GM18909 (cell line): Measurements from ENCODE around the gene CEP76.
"Not testable (repeated sequence)": the region's sequence is repeated elsewhere in the genome, so short reads cannot be mapped to it uniquely, and the experiment has no call there.

Experiments
- ATAC-seq: cut with Tn5 transposase; IDR thresholded peaks from one replicate; pipeline ENCODE4 v1.9.1; 2021; ENCODE audit warnings: mild to moderate bottlenecking; ENCODE audit not compliant: unreplicated experiment, poor library complexity

CEP76 gene

DNA sequence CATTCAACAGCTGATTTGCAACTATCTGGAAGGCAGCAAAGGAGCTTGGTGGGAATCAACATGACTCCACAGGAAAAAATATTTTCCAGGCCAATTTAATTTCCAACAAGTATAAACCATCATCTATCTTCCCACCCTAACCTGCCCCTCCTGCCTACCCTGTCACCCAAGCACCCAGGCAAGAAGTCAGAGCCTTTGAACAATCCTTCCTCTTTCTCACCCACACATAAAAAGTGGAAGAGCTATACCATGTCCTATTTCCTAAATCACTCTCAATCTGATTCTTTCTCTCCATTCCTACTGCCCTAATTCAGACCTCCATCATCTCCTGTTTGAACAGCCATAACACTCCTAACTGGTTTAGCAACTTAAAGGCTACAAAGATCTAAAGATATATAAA is 57.3 kb downstream of the CEP76 start:
- no peak for ATAC-seq

GRCh38 chr18:12643756-12644155 is 58.8 kb downstream of the CEP76 start:
- ATAC-seq = not testable (repeated sequence)

DNA sequence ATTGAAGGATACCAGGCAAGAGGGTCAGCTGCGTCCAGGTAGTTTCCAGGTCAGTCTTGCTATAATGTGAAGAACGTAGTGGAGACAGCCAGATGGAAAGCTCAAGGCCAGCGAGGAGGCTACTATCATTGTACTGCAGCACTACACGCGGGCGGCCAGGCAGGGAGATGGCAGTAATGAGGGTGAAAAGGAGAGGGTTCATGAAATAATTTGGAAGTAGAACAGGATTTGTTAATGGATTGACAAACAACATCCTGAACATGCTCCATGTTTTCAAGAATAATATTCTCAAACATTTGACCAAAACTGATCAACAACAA is 61.7 kb downstream of the CEP76 start:
- ATAC-seq = no peak

GRCh38 chr18:12639990-12640880 is 62.3 kb downstream of the CEP76 start:
- no peak for ATAC-seq

DNA sequence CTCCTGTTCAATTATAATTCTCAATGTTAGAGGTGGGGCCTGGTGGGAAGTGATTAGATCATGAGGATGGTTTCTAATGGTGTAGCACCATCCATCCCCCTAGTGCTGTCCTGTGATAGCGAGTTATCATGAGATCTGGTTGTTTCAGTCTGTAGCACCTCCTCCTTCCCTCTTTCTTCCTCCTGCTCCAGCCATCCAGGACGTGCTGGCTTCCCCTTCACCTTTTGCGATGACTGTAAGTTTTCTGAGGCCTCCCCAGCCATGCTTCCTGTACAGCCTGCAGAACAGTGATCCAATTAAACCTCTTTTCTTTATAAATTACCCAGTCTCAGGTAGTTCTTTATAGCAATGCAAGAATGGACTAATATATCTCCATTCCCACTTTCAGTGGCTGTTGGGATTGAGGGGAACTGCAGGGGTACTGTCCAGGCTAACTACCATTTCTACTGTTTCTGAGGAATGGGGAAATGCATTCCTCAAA is 63.8 kb downstream of the CEP76 start:
- ATAC-seq = no peak

DNA sequence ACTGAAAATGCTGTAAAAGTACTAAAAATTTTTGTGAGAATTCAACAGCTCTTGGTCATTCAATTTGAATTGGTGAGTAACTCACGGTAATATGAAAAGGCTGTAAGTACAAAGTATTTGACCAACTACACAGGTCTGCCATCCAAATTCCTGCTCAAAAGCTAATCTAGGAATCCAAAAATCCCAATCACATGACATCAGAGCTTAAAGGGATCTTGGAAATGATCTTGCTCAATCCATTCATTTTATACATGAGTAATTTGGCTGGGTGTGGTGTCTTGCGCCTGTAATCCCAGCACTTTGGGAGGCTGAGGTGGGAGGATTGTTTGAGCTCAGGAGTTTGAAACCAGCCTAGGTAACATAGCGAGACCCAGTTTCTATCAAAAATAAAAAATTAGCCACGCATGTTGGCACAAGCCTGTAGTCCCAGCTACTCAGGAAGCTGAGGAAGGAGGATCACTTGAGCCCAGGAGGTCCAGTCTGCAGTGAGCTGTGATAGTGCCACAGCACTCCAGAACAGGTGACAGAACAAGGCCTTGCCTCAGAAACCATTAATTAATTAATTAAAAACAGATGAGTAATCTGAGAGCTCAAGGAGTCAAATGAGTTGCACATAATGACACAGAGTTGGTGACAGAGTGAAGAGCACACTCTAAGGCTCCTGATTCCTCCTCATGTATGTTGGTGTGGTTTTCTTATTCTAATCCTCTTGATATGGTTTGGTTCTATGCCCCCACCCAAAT is 64.5 kb downstream of the CEP76 start:
- ATAC-seq = no peak

DNA sequence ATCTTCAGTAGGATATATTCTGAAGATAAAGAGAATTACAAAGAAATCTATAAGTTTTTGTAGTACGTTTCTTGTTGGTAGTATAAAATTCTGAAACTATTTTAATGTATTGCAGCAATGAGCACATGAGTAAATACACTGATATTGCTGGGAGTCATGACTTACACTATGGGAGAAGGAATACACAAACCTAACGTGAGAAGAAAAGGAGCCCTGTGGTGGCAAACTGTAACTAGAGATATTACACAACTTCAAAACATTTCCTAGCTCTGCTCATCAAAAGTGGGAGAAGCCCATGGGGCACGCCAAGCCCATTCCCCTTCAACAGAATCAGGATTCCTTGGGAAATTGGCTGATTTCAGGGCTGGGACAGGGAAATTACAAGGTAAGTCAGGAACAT is 65.1 kb downstream of the CEP76 start:
- no peak for ATAC-seq

DNA sequence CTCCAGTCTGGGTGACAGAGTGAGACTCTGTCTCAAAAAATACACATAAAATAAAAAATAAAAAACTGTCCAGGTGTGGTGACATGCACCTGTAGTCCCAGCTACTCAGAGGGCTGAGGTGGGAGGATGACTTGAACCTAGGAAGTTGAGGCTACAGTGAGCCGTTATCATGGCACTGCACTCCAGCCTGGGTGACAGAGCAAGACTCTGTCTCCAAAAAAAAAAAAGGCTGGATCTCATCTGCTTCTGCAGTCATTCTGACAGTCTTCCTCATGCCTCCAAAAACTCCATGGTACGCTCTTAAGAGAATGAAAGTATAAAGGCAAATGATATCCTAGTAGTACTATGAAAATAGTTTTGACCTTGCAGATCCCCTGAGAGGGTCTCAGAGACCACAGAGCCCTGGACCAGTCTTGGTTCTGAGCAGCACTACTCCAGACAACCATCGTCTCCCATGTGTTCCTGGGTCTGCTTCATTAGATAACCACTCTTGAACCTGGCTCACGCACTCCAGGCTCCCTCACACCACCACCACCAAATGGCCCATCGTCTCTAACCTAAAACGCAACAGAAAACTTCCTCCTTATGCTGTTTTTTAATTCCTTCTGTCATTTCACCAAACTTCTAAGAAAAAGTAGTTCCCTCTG is 70.6 kb downstream of the CEP76 start:
- no peak for ATAC-seq

GRCh38 chr18:12630136-12630535 is 72.4 kb downstream of the CEP76 start:
- no peak for ATAC-seq

DNA sequence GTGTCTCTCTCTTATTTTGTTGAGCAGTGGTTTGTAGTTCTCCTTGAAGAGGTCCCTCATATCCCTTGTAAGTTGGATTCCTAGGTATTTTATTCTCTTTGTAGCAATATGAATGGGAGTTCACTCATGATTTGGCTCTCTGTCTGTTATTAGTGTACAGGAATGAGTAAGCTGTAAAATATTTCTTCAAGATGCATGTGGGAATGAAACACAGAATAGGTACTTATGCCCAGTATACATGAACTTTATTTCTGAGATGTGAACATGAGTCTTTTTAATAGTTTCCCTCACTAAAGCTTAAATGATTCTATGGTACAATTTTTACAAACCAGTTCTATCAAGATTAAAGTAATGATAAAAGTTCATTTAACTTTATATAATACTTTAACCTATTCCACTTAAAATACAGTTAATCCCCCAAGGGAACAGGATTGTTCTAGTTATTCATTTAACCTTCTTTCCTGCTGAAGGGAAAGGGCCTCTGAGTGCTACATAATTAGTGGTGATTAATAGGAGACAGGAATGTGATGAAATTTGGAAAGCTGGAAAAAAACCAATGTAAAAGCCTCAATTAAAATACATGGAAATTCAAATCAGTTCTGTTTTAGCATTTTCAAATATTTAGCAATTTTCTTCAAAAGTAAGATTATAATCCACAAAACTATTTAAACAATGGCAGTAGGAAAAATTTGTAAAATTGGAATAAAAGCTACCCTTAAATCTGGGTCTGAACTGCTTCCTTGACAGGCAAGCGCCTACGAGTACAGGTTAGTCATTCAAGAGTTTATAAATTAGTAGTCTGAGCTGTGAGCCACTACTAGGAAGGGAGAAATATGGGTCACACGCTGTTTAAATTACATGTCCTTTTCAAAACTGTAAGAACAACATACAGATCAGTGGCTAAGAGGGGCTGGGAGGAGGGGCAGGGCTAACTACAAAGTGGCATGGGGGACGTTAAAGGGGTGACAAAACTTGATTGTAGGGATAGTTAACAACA is 73.5 kb downstream of the CEP76 start:
- no peak for ATAC-seq

DNA sequence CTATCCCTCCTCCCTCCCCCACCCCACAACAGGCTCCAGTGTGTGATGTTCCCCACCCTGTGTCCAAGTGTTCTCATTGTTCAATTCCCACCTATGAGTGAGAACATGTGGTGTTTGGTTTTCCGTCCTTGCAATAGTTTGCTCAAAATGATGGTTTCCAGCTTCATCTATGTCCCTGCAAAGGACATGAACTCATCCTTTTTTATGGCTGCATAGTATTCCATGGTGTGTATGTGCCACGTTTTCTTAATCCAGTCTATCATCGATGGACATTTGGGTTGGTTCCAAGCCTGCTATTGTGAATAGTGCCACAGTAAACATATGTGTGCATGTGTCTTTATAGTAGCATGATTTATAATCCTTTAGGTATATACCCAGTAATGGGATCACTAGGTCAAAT is 75.3 kb downstream of the CEP76 start:
- not testable (repeated sequence) for ATAC-seq

DNA sequence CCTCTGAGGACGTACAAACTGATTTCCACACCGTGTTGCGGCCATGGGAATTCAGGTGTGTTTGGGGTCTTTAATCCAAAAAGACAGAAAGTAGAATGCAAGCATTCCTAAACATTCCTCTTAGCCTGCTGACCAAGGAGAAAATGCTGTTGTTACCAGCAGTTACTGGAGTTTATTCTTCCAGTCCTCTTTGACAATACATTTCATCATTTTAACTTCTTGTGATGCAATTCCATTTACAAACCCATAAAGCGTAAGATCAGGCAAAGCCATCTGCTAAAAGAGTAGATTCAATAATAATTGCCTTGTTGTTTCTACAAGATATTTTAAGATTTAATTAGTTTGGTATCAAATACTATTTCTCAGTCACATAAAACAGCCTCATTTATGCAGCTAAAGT is 77.3 kb downstream of the CEP76 start:
- no peak for ATAC-seq
